ENCODE measurements around the gene FGF1. TPM values are rescaled to one million over a fixed set of nuclear protein-coding genes. Genes with fewer than 3 reads are reported as not detected.

FGF1 gene
- total RNA-seq, 1 experiment from 2014 or later, result 3.2 TPM

DNA sequence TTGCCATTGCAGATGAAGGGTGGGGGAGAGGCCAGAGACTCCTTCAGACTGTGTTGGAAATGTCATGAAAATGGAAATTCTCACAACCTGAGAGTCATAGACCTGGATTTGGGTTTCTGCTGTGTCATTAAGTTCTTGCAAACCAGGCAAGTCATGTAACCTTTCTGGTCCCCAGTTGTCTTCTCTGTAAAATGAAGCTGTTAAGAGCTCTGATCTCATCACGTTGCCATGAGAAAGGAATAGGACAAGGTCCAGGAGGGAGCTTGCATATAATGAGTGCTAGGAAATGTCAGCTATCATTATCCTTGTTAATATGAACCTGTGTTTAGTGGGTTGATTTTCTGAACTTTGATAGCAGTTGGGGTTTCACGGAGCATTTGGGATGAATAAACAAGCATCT lies 59.1 kb downstream of the FGF1 start:
- no peak overlapping the region for H3K56ac ChIP-seq (ENCODE audit: insufficient read length, low read depth, low read length)

More for the DNA sequence above, 59.1 kb downstream of the FGF1 start:
- 0 out of 7 replicates have a peak, but pooled peaks cover 0 to 2% (median 0%) of the 10 kb centered on the region in 3 experiments for H3K36me3 Mint-ChIP-seq (ENCODE audit: insufficient read depth in 1 of 3, low read depth in 3 of 3)
- H2BK5ac ChIP-seq (ENCODE audit: insufficient read length, low read length), result no peak overlapping the region
- H2BK120ac ChIP-seq (ENCODE audit: low read depth, low read length, poor library complexity, severe bottlenecking), result no peak overlapping the region
- H3K27ac Mint-ChIP-seq, result no peak overlapping the region
- H3K4me1 ChIP-seq (ENCODE audit: insufficient read depth, low read length), result peaks cover 2% of the 10 kb centered on the region; the same call in 1 of the 2 replicates
- no peak overlapping the region for H3K9ac ChIP-seq (ENCODE audit: extremely low read depth, insufficient read length, low read length)
- H4K91ac ChIP-seq (ENCODE audit: insufficient read length, low read depth, low read length), result no peak overlapping the region
- H2AK5ac ChIP-seq (ENCODE audit: insufficient read length, low read length), result no peak overlapping the region
- no peak overlapping the region for H2BK12ac ChIP-seq (ENCODE audit: insufficient read length, low read depth, low read length)
- peaks cover 15 to 21% of the 10 kb centered on the region in 2 experiments for H3K4me1 Mint-ChIP-seq
- H4K20me1 ChIP-seq (ENCODE audit: control insufficient read depth, insufficient read depth, insufficient read length), result no peaks in the 10 kb centered on the region
- TF ChIP-seq, protein P1, sequence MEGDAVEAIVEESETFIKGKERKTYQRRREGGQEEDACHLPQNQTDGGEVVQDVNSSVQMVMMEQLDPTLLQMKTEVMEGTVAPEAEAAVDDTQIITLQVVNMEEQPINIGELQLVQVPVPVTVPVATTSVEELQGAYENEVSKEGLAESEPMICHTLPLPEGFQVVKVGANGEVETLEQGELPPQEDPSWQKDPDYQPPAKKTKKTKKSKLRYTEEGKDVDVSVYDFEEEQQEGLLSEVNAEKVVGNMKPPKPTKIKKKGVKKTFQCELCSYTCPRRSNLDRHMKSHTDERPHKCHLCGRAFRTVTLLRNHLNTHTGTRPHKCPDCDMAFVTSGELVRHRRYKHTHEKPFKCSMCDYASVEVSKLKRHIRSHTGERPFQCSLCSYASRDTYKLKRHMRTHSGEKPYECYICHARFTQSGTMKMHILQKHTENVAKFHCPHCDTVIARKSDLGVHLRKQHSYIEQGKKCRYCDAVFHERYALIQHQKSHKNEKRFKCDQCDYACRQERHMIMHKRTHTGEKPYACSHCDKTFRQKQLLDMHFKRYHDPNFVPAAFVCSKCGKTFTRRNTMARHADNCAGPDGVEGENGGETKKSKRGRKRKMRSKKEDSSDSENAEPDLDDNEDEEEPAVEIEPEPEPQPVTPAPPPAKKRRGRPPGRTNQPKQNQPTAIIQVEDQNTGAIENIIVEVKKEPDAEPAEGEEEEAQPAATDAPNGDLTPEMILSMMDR (conservative IDR thresholded peaks at IDR 0.05), result no peak
- H3K9me3 Mint-ChIP-seq, result no peaks in the 10 kb centered on the region
- no peaks in the 10 kb centered on the region for H3K27me3 ChIP-seq (ENCODE audit: insufficient read depth, low read length)
- no peak overlapping the region for H2AFZ ChIP-seq (ENCODE audit: low read length)
- no peaks in the 10 kb centered on the region for H3K9me3 ChIP-seq (ENCODE audit: control insufficient read depth, low read depth, low read length)
- H3K4ac ChIP-seq (ENCODE audit: low read depth, low read length), result no peak overlapping the region
- no peak overlapping the region for H3K27ac ChIP-seq (ENCODE audit: insufficient read length, low read depth, low read length)
- no peak overlapping the region for H3K18ac ChIP-seq (ENCODE audit: insufficient read length, low read depth, low read length)
- no peak for DNase-seq
- WGBS (ENCODE audit: extremely low coverage, insufficient read length, low lambda C conversion rate), result no CpG with 5 or more reads among the region's 2 CpGs
- H3K23me2 ChIP-seq (ENCODE audit: insufficient read length, low read depth, low read length, poor library complexity, severe bottlenecking), result no peaks in the 10 kb centered on the region
- H2BK15ac ChIP-seq (ENCODE audit: low read depth, low read length), result no peak overlapping the region
- no peak overlapping the region for H3K23ac ChIP-seq (ENCODE audit: insufficient read length, low read depth, low read length)
- no peak overlapping the region for H4K5ac ChIP-seq (ENCODE audit: insufficient read length, low read depth, low read length)
- H2BK20ac ChIP-seq (ENCODE audit: low read depth, low read length, poor library complexity, severe bottlenecking), result no peak overlapping the region
- no peaks in the 10 kb centered on the region for H3K27me3 Mint-ChIP-seq (ENCODE audit: low read depth)
- H3K4me3 Mint-ChIP-seq, result no peak overlapping the region
- H3K79me2 ChIP-seq (ENCODE audit: insufficient read depth, low read length), result no peaks in the 10 kb centered on the region
- no peak overlapping the region for H3T11ph ChIP-seq (ENCODE audit: low read length)
- H3K14ac ChIP-seq (ENCODE audit: insufficient read depth, low read length), result no peak overlapping the region
- H3K79me1 ChIP-seq (ENCODE audit: insufficient read depth, low read depth, low read length, poor library complexity, severe bottlenecking), result no peaks in the 10 kb centered on the region
- H3K4me2 ChIP-seq (ENCODE audit: insufficient read depth, insufficient read length, low read length), result no peak overlapping the region
- no peak overlapping the region for H4K8ac ChIP-seq (replicated peaks; ENCODE audit: insufficient read length, low read depth, low read length)
